Type B pancreatic cell (in vitro differentiated cells): ENCODE measurements around the gene ANTXR2. TPM values are rescaled to one million over a fixed set of nuclear protein-coding genes. Genes with fewer than 3 reads are reported as not detected.
"Not testable (repeated sequence)": the region's sequence is repeated elsewhere in the genome, so short reads cannot be mapped to it uniquely, and the experiment has no call there.

Source experiments
- DNase-seq: peaks from one replicate; pipeline ENCODE4 v3.0.0; 2021; ENCODE audit warnings: mixed read lengths; ENCODE audit not compliant: unreplicated experiment; ENCODE audit errors: extremely low spot score
- H3K27ac Mint-ChIP-seq: 2 replicates; pipeline ENCODE4 v1.8.0; 2021; ENCODE audit warnings: mild to moderate bottlenecking, mixed read lengths
- H3K27me3 Mint-ChIP-seq: 2 replicates; pipeline ENCODE4 v1.8.0; 2021; ENCODE audit warnings: mixed read lengths
- H3K36me3 Mint-ChIP-seq: 2 replicates; pipeline ENCODE4 v1.8.0; 2021; ENCODE audit warnings: mixed read lengths
- H3K4me1 Mint-ChIP-seq: one replicate; pipeline ENCODE4 v1.8.0; 2021; ENCODE audit warnings: mixed read lengths; ENCODE audit not compliant: unreplicated experiment
- H3K4me3 Mint-ChIP-seq: 2 replicates; pipeline ENCODE4 v1.8.0; 2021; ENCODE audit warnings: mild to moderate bottlenecking, mixed read lengths
- H3K9me3 Mint-ChIP-seq: 2 replicates; pipeline ENCODE4 v1.8.0; 2021; ENCODE audit warnings: mixed read lengths
- total RNA-seq: library from RNA; stranded (reverse); gene quantifications from 2 replicates; pipeline ENCODE4 v1.2.1, GENCODE V29; 2021; ENCODE audit warnings: low replicate concordance
- TF ChIP-seq, protein P1 (sequence below): fragments of 200-600 bp; sonication (generic); conservative IDR thresholded peaks from 2 replicates; pipeline ENCODE4 v1.5.0; 2021; ENCODE audit warnings: antibody characterized with exemption, mild to moderate bottlenecking

Gene ANTXR2
- total RNA-seq, 1 donor from 2014 or later = 30.4 TPM

- Mint-ChIP-seq H3K27me3 (no peaks in the 10 kb centered on the region), H3K4me3 (no peak overlapping the region), H3K27ac (no peak overlapping the region), H3K9me3 (no peaks in the 10 kb centered on the region), H3K4me1 (no peaks in the 10 kb centered on the region), H3K36me3 (no peaks in the 10 kb centered on the region)
- TF ChIP-seq, protein P1, sequence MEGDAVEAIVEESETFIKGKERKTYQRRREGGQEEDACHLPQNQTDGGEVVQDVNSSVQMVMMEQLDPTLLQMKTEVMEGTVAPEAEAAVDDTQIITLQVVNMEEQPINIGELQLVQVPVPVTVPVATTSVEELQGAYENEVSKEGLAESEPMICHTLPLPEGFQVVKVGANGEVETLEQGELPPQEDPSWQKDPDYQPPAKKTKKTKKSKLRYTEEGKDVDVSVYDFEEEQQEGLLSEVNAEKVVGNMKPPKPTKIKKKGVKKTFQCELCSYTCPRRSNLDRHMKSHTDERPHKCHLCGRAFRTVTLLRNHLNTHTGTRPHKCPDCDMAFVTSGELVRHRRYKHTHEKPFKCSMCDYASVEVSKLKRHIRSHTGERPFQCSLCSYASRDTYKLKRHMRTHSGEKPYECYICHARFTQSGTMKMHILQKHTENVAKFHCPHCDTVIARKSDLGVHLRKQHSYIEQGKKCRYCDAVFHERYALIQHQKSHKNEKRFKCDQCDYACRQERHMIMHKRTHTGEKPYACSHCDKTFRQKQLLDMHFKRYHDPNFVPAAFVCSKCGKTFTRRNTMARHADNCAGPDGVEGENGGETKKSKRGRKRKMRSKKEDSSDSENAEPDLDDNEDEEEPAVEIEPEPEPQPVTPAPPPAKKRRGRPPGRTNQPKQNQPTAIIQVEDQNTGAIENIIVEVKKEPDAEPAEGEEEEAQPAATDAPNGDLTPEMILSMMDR = no peak
- DNase-seq = no peak
These were observed 76.2 kb downstream of the ANTXR2 start for GRCh38 chr4:79996851-79997250.

- H3K4me1 Mint-ChIP-seq = no peaks in the 10 kb centered on the region
- no peaks in the 10 kb centered on the region for H3K27me3 Mint-ChIP-seq
- TF ChIP-seq, protein P1 = no peak
- no peak overlapping the region for H3K4me3 Mint-ChIP-seq
- no peak for DNase-seq
- H3K36me3 Mint-ChIP-seq = no peaks in the 10 kb centered on the region
- no peaks in the 10 kb centered on the region for H3K9me3 Mint-ChIP-seq
- H3K27ac Mint-ChIP-seq = no peak overlapping the region
These were observed 79.6 kb downstream of the ANTXR2 start for GRCh38 chr4:79993476-79993875.

- Mint-ChIP-seq H3K27ac (no peak overlapping the region), H3K9me3 (no peaks in the 10 kb centered on the region), H3K27me3 (no peaks in the 10 kb centered on the region), H3K36me3 (no peaks in the 10 kb centered on the region), H3K4me1 (no peaks in the 10 kb centered on the region), H3K4me3 (no peak overlapping the region)
- DNase-seq = no peak
- TF ChIP-seq, protein P1 = no peak
These were observed 81.4 kb downstream of the ANTXR2 start for GRCh38 chr4:79991601-79992000.

- H3K4me1 Mint-ChIP-seq, H3K9me3 Mint-ChIP-seq, H3K27ac Mint-ChIP-seq, H3K36me3 Mint-ChIP-seq, H3K4me3 Mint-ChIP-seq, DNase-seq, H3K27me3 Mint-ChIP-seq: not testable (repeated sequence)
These were observed 81.9 kb downstream of the ANTXR2 start for GRCh38 chr4:79991100-79991499.

GRCh38 chr4:79987401-79987800 lies 85.6 kb downstream of the ANTXR2 start:
- H3K27me3 Mint-ChIP-seq = no peaks in the 10 kb centered on the region
- no peaks in the 10 kb centered on the region for H3K4me1 Mint-ChIP-seq
- H3K27ac Mint-ChIP-seq = no peak overlapping the region
- no peak for DNase-seq
- TF ChIP-seq, protein P1 = no peak
- H3K36me3 Mint-ChIP-seq = no peaks in the 10 kb centered on the region
- no peaks in the 10 kb centered on the region for H3K9me3 Mint-ChIP-seq
- H3K4me3 Mint-ChIP-seq = no peak overlapping the region

- TF ChIP-seq, protein P1 = no peak
- H3K36me3 Mint-ChIP-seq = no peaks in the 10 kb centered on the region
- no peaks in the 10 kb centered on the region for H3K9me3 Mint-ChIP-seq
These were observed 89.6 kb downstream of the ANTXR2 start for GRCh38 chr4:79983431-79983830.

More at GRCh38 chr4:79983431-79983830, 89.6 kb downstream of the ANTXR2 start:
- Mint-ChIP-seq H3K27ac (no peak overlapping the region), H3K4me1 (no peaks in the 10 kb centered on the region), H3K4me3 (no peak overlapping the region), H3K27me3 (no peaks in the 10 kb centered on the region)
- DNase-seq = no peak
